Measurements from ENCODE around the gene HEXB. TPM values are rescaled to one million over a fixed set of nuclear protein-coding genes. Genes with fewer than 3 reads are reported as not detected.
A peak's percentile ranks its signal among the peaks of the same experiment; 100 is the strongest.

The HEXB gene
- total and polyA plus RNA-seq, 9 donors = 63.5 to 159 (median 88.6) TPM

DNA sequence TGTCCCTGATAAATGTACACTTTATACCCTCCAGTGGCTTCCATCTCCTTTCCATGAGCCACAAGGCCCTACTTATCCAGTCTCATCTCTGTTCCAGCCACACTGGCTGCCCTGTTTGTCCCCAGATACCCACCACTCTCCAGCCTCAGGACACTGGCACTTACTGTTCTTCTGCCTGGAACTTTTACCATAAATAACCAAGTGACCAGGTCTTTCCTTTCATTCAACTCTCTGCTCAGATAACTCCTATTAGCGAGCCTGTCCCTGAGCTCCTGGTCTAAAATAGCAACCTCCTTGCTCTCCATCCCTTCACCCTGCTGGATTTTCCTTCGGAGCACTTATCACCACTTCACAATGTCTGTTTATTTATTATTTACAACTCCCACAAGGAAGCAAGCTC lies 27.9 kb upstream of the HEXB start:
- TF ChIP-seq POLR2A (IDR thresholded peaks at IDR 0.05) (no peak), EP300 (IDR thresholded peaks at IDR 0.05) (no peak)
- TF ChIP-seq, protein P1, sequence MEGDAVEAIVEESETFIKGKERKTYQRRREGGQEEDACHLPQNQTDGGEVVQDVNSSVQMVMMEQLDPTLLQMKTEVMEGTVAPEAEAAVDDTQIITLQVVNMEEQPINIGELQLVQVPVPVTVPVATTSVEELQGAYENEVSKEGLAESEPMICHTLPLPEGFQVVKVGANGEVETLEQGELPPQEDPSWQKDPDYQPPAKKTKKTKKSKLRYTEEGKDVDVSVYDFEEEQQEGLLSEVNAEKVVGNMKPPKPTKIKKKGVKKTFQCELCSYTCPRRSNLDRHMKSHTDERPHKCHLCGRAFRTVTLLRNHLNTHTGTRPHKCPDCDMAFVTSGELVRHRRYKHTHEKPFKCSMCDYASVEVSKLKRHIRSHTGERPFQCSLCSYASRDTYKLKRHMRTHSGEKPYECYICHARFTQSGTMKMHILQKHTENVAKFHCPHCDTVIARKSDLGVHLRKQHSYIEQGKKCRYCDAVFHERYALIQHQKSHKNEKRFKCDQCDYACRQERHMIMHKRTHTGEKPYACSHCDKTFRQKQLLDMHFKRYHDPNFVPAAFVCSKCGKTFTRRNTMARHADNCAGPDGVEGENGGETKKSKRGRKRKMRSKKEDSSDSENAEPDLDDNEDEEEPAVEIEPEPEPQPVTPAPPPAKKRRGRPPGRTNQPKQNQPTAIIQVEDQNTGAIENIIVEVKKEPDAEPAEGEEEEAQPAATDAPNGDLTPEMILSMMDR (IDR thresholded peaks at IDR 0.05) = no peak
- no peak for DNase-seq
- Histone ChIP-seq H3K4me3 (no peak overlapping the region), H3K4me1 (ENCODE audit: insufficient read depth) (no peaks in the 10 kb centered on the region), H3K27me3 (no peaks in the 10 kb centered on the region), H3K9me3 (no peaks in the 10 kb centered on the region), H3K36me3 (no peaks in the 10 kb centered on the region), H3K27ac (no peak overlapping the region)
- intact Hi-C loops (cut with DNase I) = loop anchor here in 1 of 4 donors (5.0 kb wide), 1 partner anchor 605 kb away; no protein-coding TSS in a partner anchor
- 27 to 36% (median 27%) methylated on average over 2 of the region's 2 CpGs for WGBS, 3 donors

DNA sequence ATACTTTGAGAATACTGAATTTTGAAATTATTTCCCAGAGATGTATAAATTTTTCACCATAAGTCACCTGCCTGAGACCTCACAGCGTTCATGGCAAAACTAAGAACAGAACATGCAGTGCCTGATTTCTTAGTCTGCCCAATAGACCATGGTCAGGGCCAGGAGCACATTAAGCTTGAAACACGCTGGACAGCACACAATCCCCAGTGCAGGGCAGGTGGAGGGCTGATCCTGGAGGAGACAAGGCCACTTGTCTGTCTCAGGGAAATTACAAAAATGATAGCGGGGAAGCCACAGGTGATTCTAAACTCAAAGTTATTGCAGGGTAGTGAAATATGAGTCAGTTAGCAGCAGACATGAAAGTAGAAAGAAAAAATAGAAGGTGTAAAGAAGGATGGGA lies 25.9 kb upstream of the HEXB start:
- Histone ChIP-seq H3K27ac (no peak overlapping the region), H3K27me3 (no peaks in the 10 kb centered on the region), H3K4me1 (ENCODE audit: insufficient read depth) (no peaks in the 10 kb centered on the region), H3K4me3 (no peak overlapping the region), H3K36me3 (no peaks in the 10 kb centered on the region), H3K9me3 (no peaks in the 10 kb centered on the region)
- intact Hi-C loops (cut with DNase I) = loop anchor here in 1 of 4 donors (5.0 kb wide), 1 partner anchor 607 kb away; no protein-coding TSS in a partner anchor
- DNase-seq = no peak
- TF ChIP-seq EP300 (IDR thresholded peaks at IDR 0.05) = no peak
- TF ChIP-seq POLR2A (IDR thresholded peaks at IDR 0.05) = no peak
- TF ChIP-seq, protein P1 (IDR thresholded peaks at IDR 0.05) = no peak
- 78 to 90% (median 88%) methylated on average over 3 of the region's 3 CpGs for WGBS, 3 donors

DNA sequence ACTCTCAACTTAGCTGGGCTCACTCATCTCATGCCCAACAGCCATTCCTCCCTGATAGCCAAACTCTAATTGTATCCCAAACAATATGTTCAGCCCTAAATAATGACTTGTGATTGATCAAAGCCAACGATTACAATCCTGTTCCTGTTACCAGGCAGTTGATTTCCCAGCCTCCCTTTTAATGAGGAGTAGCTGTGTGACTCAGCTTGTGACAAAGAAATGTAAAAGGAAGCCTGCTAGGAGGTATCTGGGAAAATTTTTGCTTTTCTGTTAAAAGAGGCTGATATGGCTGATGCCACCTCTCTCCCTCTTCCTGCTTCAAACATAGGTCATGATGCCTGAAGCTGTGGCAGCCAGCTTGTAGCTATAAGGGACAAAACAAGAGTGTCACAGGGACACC lies 24.9 kb upstream of the HEXB start:
- Histone ChIP-seq H3K4me1 (ENCODE audit: insufficient read depth) (no peaks in the 10 kb centered on the region), H3K4me3 (no peak overlapping the region), H3K27ac (no peak overlapping the region), H3K27me3 (no peaks in the 10 kb centered on the region), H3K36me3 (no peaks in the 10 kb centered on the region), H3K9me3 (no peaks in the 10 kb centered on the region)
- 81 to 87% (median 86%) methylated on average over 1 of the region's 1 CpG for WGBS, 3 donors
- intact Hi-C loops (cut with DNase I) = no loop called here
- DNase-seq = no peak
- TF ChIP-seq POLR2A (IDR thresholded peaks at IDR 0.05) (no peak), EP300 (IDR thresholded peaks at IDR 0.05) (no peak)
- TF ChIP-seq, protein P1 (IDR thresholded peaks at IDR 0.05) = no peak

DNA sequence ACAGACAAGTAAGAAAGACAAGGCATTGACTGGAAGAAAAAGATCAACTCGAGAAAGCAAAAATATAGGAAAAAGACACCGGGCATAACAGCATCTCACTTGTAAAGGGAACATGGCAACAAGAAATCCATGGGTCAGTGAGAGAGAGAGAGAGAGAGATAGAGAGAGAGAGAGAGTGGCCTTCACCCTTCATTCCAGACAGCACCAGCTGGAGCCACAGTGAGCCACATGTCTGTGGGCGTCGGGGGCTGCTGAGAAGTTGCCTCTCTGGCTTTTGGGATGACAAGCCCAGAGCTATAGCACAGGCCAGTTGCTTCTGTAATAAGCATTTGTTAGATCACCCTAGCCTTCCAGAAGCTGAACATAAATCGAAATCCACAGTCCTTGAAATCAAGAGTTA lies 24.2 kb upstream of the HEXB start:
- H3K27me3 ChIP-seq = no peaks in the 10 kb centered on the region
- no peaks in the 10 kb centered on the region for H3K4me1 ChIP-seq (ENCODE audit: insufficient read depth)
- peak overlapping the region in 1 of 2 donors; percentile 32 for H3K27ac ChIP-seq
- no peaks in the 10 kb centered on the region for H3K9me3 ChIP-seq
- intact Hi-C loops (cut with DNase I) = no loop called here
- no peak for DNase-seq
- no peaks in the 10 kb centered on the region for H3K36me3 ChIP-seq
- no peak overlapping the region for H3K4me3 ChIP-seq
- WGBS, 3 donors = 28 to 56% (median 32%) methylated on average over 5 of the region's 5 CpGs
- no peak for TF ChIP-seq POLR2A (IDR thresholded peaks at IDR 0.05)
- TF ChIP-seq, protein P1 (IDR thresholded peaks at IDR 0.05) = no peak
- no peak for TF ChIP-seq EP300 (IDR thresholded peaks at IDR 0.05)

Measured in ovary (tissue), 9 donors.